ENCODE results near the gene TACR2.

TACR2 gene

DNA sequence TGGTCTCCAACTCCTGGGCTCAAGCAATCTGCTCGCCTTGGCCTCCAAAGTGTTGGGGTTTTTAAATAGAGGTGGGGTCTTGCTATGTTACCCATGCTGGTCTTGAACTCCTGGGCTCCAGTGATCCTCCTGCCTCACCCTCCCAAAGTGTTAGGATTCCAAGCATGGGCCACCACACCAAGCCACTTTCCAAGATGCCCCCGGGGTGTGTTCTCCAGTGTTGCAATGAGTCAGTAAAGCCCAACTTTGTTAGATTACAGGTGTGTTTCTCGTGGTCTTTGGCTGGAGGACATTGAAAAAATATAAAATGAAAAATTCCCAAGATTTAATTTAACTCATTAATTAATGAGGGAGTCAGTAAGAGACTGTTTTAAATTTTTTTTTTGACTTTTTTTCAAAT lies 29.2 kb downstream of the TACR2 start:
- Histone ChIP-seq H3K9ac (no peak overlapping the region), H3K36me3 (ENCODE audit: insufficient read depth) (no peaks in the 10 kb centered on the region), H3K4me3 (IDR thresholded peaks at IDR 0.05; ENCODE audit: insufficient read depth, low read depth, low read length) (no peak overlapping the region), H4K20me1 (ENCODE audit: insufficient read depth) (no peaks in the 10 kb centered on the region), H3K27me3 (ENCODE audit: insufficient read depth, low read depth) (no peaks in the 10 kb centered on the region), H2AFZ (ENCODE audit: low read depth) (no peak overlapping the region), H3K4me1 (ENCODE audit: low read depth, poor library complexity, severe bottlenecking) (peaks cover 5% of the 10 kb centered on the region), H3K79me2 (ENCODE audit: insufficient read depth, low read depth) (no peaks in the 10 kb centered on the region), H3K4me2 (no peak overlapping the region), H3K27ac (no peak overlapping the region)
- no peak for TF ChIP-seq CTCF (conservative IDR thresholded peaks at IDR 0.05; ENCODE audit: low read depth, low read length)

- Histone ChIP-seq H3K36me3 (ENCODE audit: insufficient read depth) (no peaks in the 10 kb centered on the region), H3K9ac (no peak overlapping the region), H3K27me3 (ENCODE audit: insufficient read depth, low read depth) (no peaks in the 10 kb centered on the region), H3K4me3 (IDR thresholded peaks at IDR 0.05; ENCODE audit: insufficient read depth, low read depth, low read length) (no peak overlapping the region), H3K4me1 (ENCODE audit: low read depth, poor library complexity, severe bottlenecking) (no peaks in the 10 kb centered on the region), H3K79me2 (ENCODE audit: insufficient read depth, low read depth) (no peaks in the 10 kb centered on the region), H2AFZ (ENCODE audit: low read depth) (no peak overlapping the region), H3K27ac (no peak overlapping the region), H4K20me1 (ENCODE audit: insufficient read depth) (no peaks in the 10 kb centered on the region), H3K4me2 (no peak overlapping the region)
- no peak for TF ChIP-seq CTCF (conservative IDR thresholded peaks at IDR 0.05; ENCODE audit: low read depth, low read length)
These were observed 31.0 kb downstream of the TACR2 start for GRCh38 chr10:69385454-69386350.

DNA sequence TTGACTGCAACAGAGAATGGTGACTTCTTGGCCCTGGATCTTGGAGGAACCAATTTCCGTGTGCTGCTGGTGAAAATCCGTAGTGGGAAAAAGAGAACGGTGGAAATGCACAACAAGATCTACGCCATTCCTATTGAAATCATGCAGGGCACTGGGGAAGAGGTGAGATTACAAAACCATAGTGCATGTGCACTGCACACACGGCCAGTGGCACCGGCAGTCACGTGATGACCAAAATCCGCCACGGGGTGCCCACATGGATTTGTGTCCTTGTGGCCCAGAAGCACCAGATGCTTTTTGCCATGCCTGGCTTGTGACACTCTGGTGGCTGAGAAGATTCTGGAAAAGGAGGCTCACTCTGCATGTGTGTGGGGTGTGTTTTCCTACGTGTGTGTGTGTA lies 32.4 kb downstream of the TACR2 start:
- no peak overlapping the region for H2AFZ ChIP-seq (ENCODE audit: low read depth)
- TF ChIP-seq CTCF (conservative IDR thresholded peaks at IDR 0.05; ENCODE audit: low read depth, low read length) = no peak
- H3K4me3 ChIP-seq (IDR thresholded peaks at IDR 0.05; ENCODE audit: insufficient read depth, low read depth, low read length) = no peak overlapping the region
- H3K9ac ChIP-seq = no peak overlapping the region
- H4K20me1 ChIP-seq (ENCODE audit: insufficient read depth) = no peaks in the 10 kb centered on the region
- H3K4me2 ChIP-seq = no peak overlapping the region
- no peaks in the 10 kb centered on the region for H3K79me2 ChIP-seq (ENCODE audit: insufficient read depth, low read depth)
- H3K36me3 ChIP-seq (ENCODE audit: insufficient read depth) = no peaks in the 10 kb centered on the region
- H3K4me1 ChIP-seq (ENCODE audit: low read depth, poor library complexity, severe bottlenecking) = no peaks in the 10 kb centered on the region
- no peaks in the 10 kb centered on the region for H3K27me3 ChIP-seq (ENCODE audit: insufficient read depth, low read depth)
- no peak overlapping the region for H3K27ac ChIP-seq

GRCh38 chr10:69383558-69383957 lies 33.2 kb downstream of the TACR2 start:
- H3K27ac ChIP-seq = no peak overlapping the region
- no peak overlapping the region for H2AFZ ChIP-seq (ENCODE audit: low read depth)

More at GRCh38 chr10:69383558-69383957, 33.2 kb downstream of the TACR2 start:
- Histone ChIP-seq H3K4me3 (IDR thresholded peaks at IDR 0.05; ENCODE audit: insufficient read depth, low read depth, low read length) (no peak overlapping the region), H3K9ac (no peak overlapping the region), H3K79me2 (ENCODE audit: insufficient read depth, low read depth) (no peaks in the 10 kb centered on the region), H3K4me1 (ENCODE audit: low read depth, poor library complexity, severe bottlenecking) (no peaks in the 10 kb centered on the region), H3K4me2 (no peak overlapping the region), H4K20me1 (ENCODE audit: insufficient read depth) (no peaks in the 10 kb centered on the region), H3K36me3 (ENCODE audit: insufficient read depth) (no peaks in the 10 kb centered on the region), H3K27me3 (ENCODE audit: insufficient read depth, low read depth) (no peaks in the 10 kb centered on the region)
- TF ChIP-seq CTCF (conservative IDR thresholded peaks at IDR 0.05; ENCODE audit: low read depth, low read length) = no peak

Measured in KMS-11 (cell line).